Measurements from ENCODE around the gene TRIM62.

DNA sequence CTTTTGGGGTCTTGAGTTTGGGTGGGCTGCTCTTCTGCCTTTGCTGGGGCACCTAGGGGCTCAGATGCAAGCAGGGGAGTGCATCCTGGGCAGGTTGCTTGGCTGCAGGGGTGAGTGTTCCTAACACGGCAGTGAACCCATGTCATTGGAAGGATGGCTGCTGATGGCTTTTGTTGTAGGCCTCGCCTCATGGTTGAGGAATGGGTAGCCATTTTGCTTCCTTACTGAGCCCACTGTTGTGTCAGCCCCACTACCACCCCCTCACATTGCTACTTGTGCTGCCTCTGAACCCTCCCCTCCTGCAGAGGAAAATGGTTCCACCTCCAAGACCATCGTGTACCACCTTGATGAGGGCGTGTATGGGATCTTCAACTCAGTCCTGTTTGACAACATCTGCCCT, 84.1 kb downstream of the TRIM62 start:
- TF ChIP-seq, protein P1, sequence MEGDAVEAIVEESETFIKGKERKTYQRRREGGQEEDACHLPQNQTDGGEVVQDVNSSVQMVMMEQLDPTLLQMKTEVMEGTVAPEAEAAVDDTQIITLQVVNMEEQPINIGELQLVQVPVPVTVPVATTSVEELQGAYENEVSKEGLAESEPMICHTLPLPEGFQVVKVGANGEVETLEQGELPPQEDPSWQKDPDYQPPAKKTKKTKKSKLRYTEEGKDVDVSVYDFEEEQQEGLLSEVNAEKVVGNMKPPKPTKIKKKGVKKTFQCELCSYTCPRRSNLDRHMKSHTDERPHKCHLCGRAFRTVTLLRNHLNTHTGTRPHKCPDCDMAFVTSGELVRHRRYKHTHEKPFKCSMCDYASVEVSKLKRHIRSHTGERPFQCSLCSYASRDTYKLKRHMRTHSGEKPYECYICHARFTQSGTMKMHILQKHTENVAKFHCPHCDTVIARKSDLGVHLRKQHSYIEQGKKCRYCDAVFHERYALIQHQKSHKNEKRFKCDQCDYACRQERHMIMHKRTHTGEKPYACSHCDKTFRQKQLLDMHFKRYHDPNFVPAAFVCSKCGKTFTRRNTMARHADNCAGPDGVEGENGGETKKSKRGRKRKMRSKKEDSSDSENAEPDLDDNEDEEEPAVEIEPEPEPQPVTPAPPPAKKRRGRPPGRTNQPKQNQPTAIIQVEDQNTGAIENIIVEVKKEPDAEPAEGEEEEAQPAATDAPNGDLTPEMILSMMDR (IDR thresholded peaks at IDR 0.05), result no peak
- TF ChIP-seq POLR2A (IDR thresholded peaks at IDR 0.05) (no peak), POLR2AphosphoS5 (IDR thresholded peaks at IDR 0.05) (no peak)

All from suprapubic skin (tissue), 4 donors.